HepG2 (cell line): ENCODE data around the gene EXOC6B. TPM values are rescaled to one million over a fixed set of nuclear protein-coding genes. Genes with fewer than 3 reads are reported as not detected.
A peak's percentile ranks its signal among the peaks of the same experiment; 100 is the strongest.

ENCODE experiments used
- CBX5 ChIP-seq: sonication (generic); formaldehyde crosslinking; IDR thresholded peaks from 2 replicates; pipeline ENCODE4 v1.4.0; 2020; ENCODE audit warnings: missing genetic modification reagents, borderline replicate concordance
- GABPA ChIP-seq, 2 experiments: IDR thresholded peaks; 2 replicates each; pipeline ENCODE4 v1.6.1; 2011 to 2016; ENCODE audit warnings: low read depth in 2 of 2, low read length in 1 of 2, missing biosample characterization in 1 of 2, missing genetic modification characterization in 1 of 2
- HMGXB3 ChIP-seq: sonication (generic); formaldehyde crosslinking; IDR thresholded peaks from 2 replicates; pipeline ENCODE4 v1.4.0; 2020; ENCODE audit warnings: missing genetic modification reagents, borderline replicate concordance
- NBN ChIP-seq: fragments of 450-650 bp; conservative IDR thresholded peaks from 2 replicates; pipeline ENCODE4 v1.6.1; 2017
- NFE2L1 ChIP-seq: sonication (generic); formaldehyde crosslinking; IDR thresholded peaks from 2 replicates; pipeline ENCODE4 v1.4.0; 2020; ENCODE audit warnings: missing genetic modification reagents, mild to moderate bottlenecking, borderline replicate concordance
- NRL ChIP-seq: sonication (generic); formaldehyde crosslinking; IDR thresholded peaks from 2 replicates; pipeline ENCODE4 v1.5.0; 2020; ENCODE audit warnings: missing genetic modification reagents, mild to moderate bottlenecking, moderate library complexity, borderline replicate concordance
- TMF1 ChIP-seq: sonication (generic); formaldehyde crosslinking; IDR thresholded peaks from 2 replicates; pipeline ENCODE4 v1.8.1; 2022; ENCODE audit warnings: low read depth, missing genetic modification reagents
- ZKSCAN8 ChIP-seq: IDR thresholded peaks from 2 replicates; pipeline ENCODE4 v1.6.1; 2016; ENCODE audit warnings: borderline replicate concordance, missing genetic modification reagents, missing compliant biosample characterization
- ZNF318 ChIP-seq: sonication (generic); formaldehyde crosslinking; IDR thresholded peaks from 2 replicates; pipeline ENCODE4 v1.4.0; 2020; ENCODE audit warnings: mild to moderate bottlenecking, missing genetic modification reagents
- ZNF329 ChIP-seq: sonication (generic); formaldehyde crosslinking; IDR thresholded peaks from 2 replicates; pipeline ENCODE4 v1.9.0; 2021; ENCODE audit warnings: low read depth, mild to moderate bottlenecking, missing genetic modification reagents
- ZNF607 ChIP-seq: sonication (generic); formaldehyde crosslinking; IDR thresholded peaks from 2 replicates; pipeline ENCODE4 v1.5.1; 2020; ENCODE audit warnings: missing genetic modification reagents, mild to moderate bottlenecking, borderline replicate concordance
- ZNF781 ChIP-seq: sonication (generic); formaldehyde crosslinking; IDR thresholded peaks from 2 replicates; pipeline ENCODE4 v1.5.1; 2020; ENCODE audit warnings: borderline replicate concordance, mild to moderate bottlenecking, missing genetic modification reagents; ENCODE audit errors: not compliant biosample characterization
- ZNF800 ChIP-seq: sonication (generic); formaldehyde crosslinking; IDR thresholded peaks from 2 replicates; pipeline ENCODE4 v1.4.0; 2020; ENCODE audit warnings: missing genetic modification reagents
- polyA plus RNA-seq, 8 experiments: library from polyadenylated mRNA; depleted of rRNA in 3 of 8; stranded (reverse) in 7 of 8; unstranded in 1 of 8; fragments of >200 nt; fragmentation: Illumina TruSeq in 4 of 8; extraction: Trizol in 4 of 8; gene quantifications; 2 replicates each; pipeline versions ENCODE4 v1.2.1 to v1.2.3, GENCODE V29; 2011 to 2016; ENCODE audit warnings: low read depth in 4 of 8, missing spikeins in 1 of 8, mixed read lengths in 1 of 8; ENCODE audit not compliant: insufficient read depth in 1 of 8
- total RNA-seq, 5 experiments: library from RNA; depleted of rRNA; stranded (reverse); fragments of >200 nt; fragmentation: Illumina TruSeq; extraction: Trizol; gene quantifications; 2 replicates each; pipeline ENCODE4 v1.2.3, GENCODE V29; 2016; ENCODE audit warnings: low read depth in 1 of 5

EXOC6B gene
- total and polyA plus RNA-seq, 2 of the 13 experiments (the other 11 are each of a cell fraction or from before 2014, with no cell fraction given) = 9.1 to 15.9 TPM

GRCh38 chr2:72149556-72150156 is 676.2 kb downstream of the EXOC6B start (continued):
- no peak for TF ChIP-seq ZNF800 (CRISPR knock-in tag)
- peak; percentile 22 for TF ChIP-seq ZNF781 (CRISPR knock-in tag)
- TF ChIP-seq NRL (CRISPR knock-in tag) = no peak
- TF ChIP-seq ZNF329 (CRISPR knock-in tag) = no peak
- TF ChIP-seq NBN = no peak
- 0 out of 2 replicates have a peak, but pooled peaks have one; percentile 11 for TF ChIP-seq GABPA (IDR thresholded peaks at IDR 0.05; ENCODE audit: low read depth, low read length)
- TF ChIP-seq GABPA (CRISPR knock-in tag; IDR thresholded peaks at IDR 0.05; ENCODE audit: low read depth) = no peak
- TF ChIP-seq ZKSCAN8 (CRISPR knock-in tag) = no peak
- no peak for TF ChIP-seq TMF1 (CRISPR knock-in tag)
- no peak for TF ChIP-seq HMGXB3 (CRISPR knock-in tag)
- TF ChIP-seq ZNF607 (CRISPR knock-in tag) = no peak
- TF ChIP-seq NFE2L1 = peak; percentile 67; the same call in 1 of the 2 replicates
- TF ChIP-seq ZNF318 = no peak
- TF ChIP-seq CBX5 = no peak
